Activated CD4-positive, alpha-beta memory T cell treated with anti-CD3 and anti-CD28 coated beads for 36 hours (primary cell): Measurements from ENCODE around the gene NOL9. TPM values are rescaled to one million over a fixed set of nuclear protein-coding genes. Genes with fewer than 3 reads are reported as not detected.

Experiments
- CTCF ChIA-PET: fragments of 350-600 bp; sonication (Branson Sonifier 250); formaldehyde crosslinking; loops from one replicate; lab custom pipeline; 2021; ENCODE audit warnings: antibody characterized with exemption, inconsistent platforms; lab: Charles Lee
- POLR2A ChIA-PET: fragments of 350-600 bp; sonication (Branson Sonifier 250); formaldehyde crosslinking; loops from one replicate; lab custom pipeline; 2021; ENCODE audit warnings: antibody characterized with exemption; lab: Charles Lee
- DNase-seq: peaks from one replicate; pipeline ENCODE4 v3.0.0-alpha.2; 2020
- H3K27ac Mint-ChIP-seq: one replicate; pipeline ENCODE4 v1.8.0; 2021; ENCODE audit warnings: mixed read lengths
- H3K27me3 Mint-ChIP-seq: one replicate; pipeline ENCODE4 v1.8.0; 2021; ENCODE audit warnings: mixed read lengths
- H3K36me3 Mint-ChIP-seq: one replicate; pipeline ENCODE4 v1.8.0; 2021; ENCODE audit warnings: mixed read lengths
- H3K4me1 Mint-ChIP-seq: one replicate; pipeline ENCODE4 v1.8.0; 2021; ENCODE audit warnings: low read depth, mixed read lengths
- H3K4me3 Mint-ChIP-seq: one replicate; pipeline ENCODE4 v1.8.0; 2021; ENCODE audit warnings: mild to moderate bottlenecking, mixed read lengths
- H3K9me3 Mint-ChIP-seq: one replicate; pipeline ENCODE4 v1.8.0; 2021; ENCODE audit warnings: mixed read lengths
- intact Hi-C: fragments of 100-400 bp; cut with micrococcal nuclease; formaldehyde crosslinking; loops from one replicate; pipeline ENCODE4 v1.15.1; 2023
- total RNA-seq, 2 experiments: library from RNA; stranded (reverse); gene quantifications; one replicate each; pipeline ENCODE4 v1.2.3, GENCODE V29; 2021

Gene NOL9
- total RNA-seq, 2 experiments from 2014 or later, result 29.8 to 32.5 TPM

DNA sequence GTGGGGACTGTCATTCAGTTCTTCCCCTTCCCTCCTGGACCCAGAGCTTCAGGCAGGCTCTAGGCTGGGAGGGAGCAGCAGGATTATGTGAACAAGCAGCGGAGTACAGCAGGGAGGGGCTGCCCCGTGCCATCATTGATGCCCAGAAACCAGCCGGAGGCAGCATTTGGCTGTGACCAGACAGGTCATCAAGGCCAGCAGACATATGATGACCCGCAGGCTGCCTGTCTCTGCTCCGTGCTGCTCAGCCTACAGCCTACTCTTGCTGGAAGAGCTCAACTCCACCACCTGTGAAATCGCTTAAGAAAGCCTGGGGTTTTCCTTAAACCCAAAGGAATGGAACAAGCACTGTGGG lies 43.4 kb upstream of the NOL9 start:
- ChIA-PET POLR2A (no interaction called here), CTCF (interaction anchor here (0.7 kb wide), 1 partner anchor 15 kb away, joined by 4 read pairs; no protein-coding TSS in a partner anchor)
- Mint-ChIP-seq H3K4me3 (no peak overlapping the region), H3K9me3 (no peaks in the 10 kb centered on the region), H3K27ac (no peak overlapping the region), H3K4me1 (peaks cover 31% of the 10 kb centered on the region), H3K27me3 (no peaks in the 10 kb centered on the region), H3K36me3 (peaks cover 52% of the 10 kb centered on the region)
- intact Hi-C loops, result loop anchor here (2.0 kb wide), 1 partner anchor 15 kb away; the partner anchor contains the start of gene PHF13
- no peak for DNase-seq

DNA sequence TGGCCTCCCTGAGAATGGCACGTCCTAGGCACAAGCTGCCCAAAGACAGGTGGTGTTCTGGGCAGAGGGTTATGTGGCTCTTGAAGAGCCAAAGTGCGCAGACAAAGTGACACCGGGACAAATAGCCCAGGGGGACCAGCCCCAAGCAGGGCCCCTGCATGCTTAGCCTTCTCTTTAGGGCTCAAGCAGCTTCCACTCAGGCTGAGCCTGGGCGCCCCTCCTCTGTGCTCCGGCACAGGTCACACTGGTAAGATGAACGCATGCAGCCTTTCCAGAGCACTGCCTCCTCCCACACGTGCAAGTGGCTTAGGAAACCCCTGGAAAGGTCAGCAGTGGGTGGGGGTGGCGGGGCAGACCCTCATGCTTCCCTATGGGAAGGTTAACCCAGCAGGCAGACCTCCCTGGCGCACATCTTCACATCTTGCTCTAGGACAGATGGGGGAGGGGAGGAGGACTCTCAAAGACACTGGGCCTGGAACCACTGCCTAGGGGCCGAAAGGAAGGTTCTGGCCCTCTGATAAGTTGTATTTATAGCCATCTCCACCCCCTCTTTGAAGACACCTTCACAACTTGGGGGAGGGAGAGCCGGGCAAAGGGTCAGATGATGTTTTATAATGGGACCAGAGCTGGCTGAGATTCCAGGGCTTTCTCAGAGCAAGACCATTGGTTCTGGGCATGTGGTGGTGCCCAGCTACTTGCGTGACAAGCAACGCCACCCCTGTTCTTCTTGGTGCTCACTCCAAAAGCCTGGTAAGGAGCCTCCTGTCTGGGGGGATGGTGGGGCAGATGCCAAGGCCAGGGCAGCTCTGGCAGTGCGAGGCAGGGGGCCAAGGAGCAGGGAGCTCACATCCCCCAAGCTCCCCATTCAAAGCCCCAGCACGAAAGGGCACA lies 42.8 kb upstream of the NOL9 start:
- ChIA-PET POLR2A (no interaction called here), CTCF (interaction anchor here (0.7 kb wide), 1 partner anchor 15 kb away, joined by 4 read pairs; no protein-coding TSS in a partner anchor)
- no peak overlapping the region for H3K27ac Mint-ChIP-seq

DNA sequence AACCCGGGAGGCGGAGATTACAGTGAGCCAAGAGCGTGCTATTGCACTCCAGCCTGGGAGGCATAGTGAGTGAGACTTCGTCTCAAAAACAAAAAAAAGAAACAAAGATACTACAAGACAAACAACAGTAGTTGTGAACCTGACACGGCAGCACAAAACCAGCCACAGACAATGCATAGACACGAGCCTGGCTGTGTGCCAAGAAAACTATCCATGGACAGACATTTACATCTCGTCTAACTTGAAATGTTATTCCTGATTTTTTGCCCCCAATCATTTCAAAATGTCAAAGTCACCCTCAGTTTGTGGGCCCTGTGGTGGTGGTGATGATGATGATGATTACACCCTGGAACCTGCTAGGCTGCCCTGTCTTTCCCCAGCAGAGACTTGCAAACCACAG lies 42.0 kb upstream of the NOL9 start:
- no peak for DNase-seq
- POLR2A ChIA-PET, result no interaction called here
- CTCF ChIA-PET, result no interaction called here
- intact Hi-C loops, result no loop called here
- peaks cover 37% of the 10 kb centered on the region for H3K4me1 Mint-ChIP-seq
- H3K36me3 Mint-ChIP-seq, result peaks cover 50% of the 10 kb centered on the region
- H3K27me3 Mint-ChIP-seq, result no peaks in the 10 kb centered on the region
- H3K27ac Mint-ChIP-seq, result peak overlapping the region; percentile 18
- H3K9me3 Mint-ChIP-seq, result no peaks in the 10 kb centered on the region
- no peak overlapping the region for H3K4me3 Mint-ChIP-seq

More for the DNA sequence above, 42.8 kb upstream of the NOL9 start:
- peaks cover 52% of the 10 kb centered on the region for H3K36me3 Mint-ChIP-seq
- H3K4me3 Mint-ChIP-seq, result no peak overlapping the region
- intact Hi-C loops, result no loop called here
- H3K9me3 Mint-ChIP-seq, result no peaks in the 10 kb centered on the region
- DNase-seq, result no peak
- peaks cover 31% of the 10 kb centered on the region for H3K4me1 Mint-ChIP-seq
- no peaks in the 10 kb centered on the region for H3K27me3 Mint-ChIP-seq

DNA sequence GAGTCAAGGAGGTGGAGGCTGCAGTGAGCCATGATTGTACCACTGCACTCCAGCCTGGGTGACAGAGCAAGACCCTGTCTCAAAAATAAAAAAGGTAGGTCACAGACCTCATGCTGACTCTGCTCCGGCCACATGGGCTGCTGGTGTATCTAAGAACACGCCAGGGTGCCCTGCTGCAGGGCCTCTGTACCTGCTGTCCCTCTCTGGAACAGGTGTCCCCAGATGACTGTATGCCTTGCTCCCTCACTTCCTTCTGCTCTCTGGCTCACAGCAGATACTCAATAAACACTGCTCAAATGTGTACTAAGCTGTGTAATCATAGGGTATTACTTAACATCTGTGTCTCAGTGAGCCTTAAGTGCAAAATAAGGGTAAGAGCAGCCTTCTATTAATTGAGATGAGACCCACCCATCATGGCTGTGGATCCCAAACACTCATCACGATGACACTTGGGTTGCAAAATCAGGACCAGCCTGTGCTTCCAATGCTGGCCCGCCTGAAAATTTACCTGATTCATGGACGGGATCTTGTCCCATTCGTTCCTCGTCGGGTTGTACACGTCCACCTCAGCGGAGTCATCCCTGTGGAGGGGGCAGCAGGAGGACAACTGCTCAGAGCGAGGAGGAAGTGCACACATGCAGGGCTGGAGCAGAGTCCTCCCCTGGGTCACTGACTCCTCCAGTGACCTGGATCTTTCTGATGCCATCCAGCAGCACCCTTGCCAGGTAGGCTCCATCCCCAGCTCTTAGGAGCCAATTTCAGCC lies 40.8 kb upstream of the NOL9 start:
- peaks cover 37% of the 10 kb centered on the region for H3K4me1 Mint-ChIP-seq
- H3K27me3 Mint-ChIP-seq, result no peaks in the 10 kb centered on the region
- peaks cover 44% of the 10 kb centered on the region for H3K36me3 Mint-ChIP-seq
- intact Hi-C loops, result no loop called here
- H3K27ac Mint-ChIP-seq, result no peak overlapping the region
- ChIA-PET CTCF (no interaction called here), POLR2A (no interaction called here)
- DNase-seq, result no peak
- no peak overlapping the region for H3K4me3 Mint-ChIP-seq
- H3K9me3 Mint-ChIP-seq, result no peaks in the 10 kb centered on the region

DNA sequence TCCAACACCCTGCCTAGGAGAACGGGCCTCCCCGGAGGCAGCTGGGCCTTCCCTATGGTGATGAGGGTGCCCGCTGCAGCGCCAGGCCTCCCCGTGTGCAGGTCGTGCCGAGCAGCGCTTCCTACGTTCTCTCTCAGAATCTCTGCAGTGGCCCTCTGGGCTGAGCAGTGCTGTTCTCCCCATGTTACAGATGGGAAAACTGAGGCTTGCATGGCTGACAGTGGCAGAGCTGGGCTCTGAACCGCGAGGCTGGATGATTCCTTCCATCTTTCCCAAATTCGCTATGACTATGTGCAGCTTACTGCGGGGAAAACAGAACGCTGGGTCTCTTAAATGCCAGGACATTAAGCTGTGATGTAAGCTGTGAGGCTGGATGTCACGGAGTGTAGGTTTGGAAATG lies 39.5 kb upstream of the NOL9 start:
- peaks cover 28% of the 10 kb centered on the region for H3K4me1 Mint-ChIP-seq
- CTCF ChIA-PET, result no interaction called here
- no peak overlapping the region for H3K27ac Mint-ChIP-seq
- peaks cover 33% of the 10 kb centered on the region for H3K36me3 Mint-ChIP-seq
- DNase-seq, result no peak
- intact Hi-C loops, result no loop called here
- POLR2A ChIA-PET, result no interaction called here
- H3K9me3 Mint-ChIP-seq, result no peaks in the 10 kb centered on the region
- H3K4me3 Mint-ChIP-seq, result no peak overlapping the region
- no peaks in the 10 kb centered on the region for H3K27me3 Mint-ChIP-seq

DNA sequence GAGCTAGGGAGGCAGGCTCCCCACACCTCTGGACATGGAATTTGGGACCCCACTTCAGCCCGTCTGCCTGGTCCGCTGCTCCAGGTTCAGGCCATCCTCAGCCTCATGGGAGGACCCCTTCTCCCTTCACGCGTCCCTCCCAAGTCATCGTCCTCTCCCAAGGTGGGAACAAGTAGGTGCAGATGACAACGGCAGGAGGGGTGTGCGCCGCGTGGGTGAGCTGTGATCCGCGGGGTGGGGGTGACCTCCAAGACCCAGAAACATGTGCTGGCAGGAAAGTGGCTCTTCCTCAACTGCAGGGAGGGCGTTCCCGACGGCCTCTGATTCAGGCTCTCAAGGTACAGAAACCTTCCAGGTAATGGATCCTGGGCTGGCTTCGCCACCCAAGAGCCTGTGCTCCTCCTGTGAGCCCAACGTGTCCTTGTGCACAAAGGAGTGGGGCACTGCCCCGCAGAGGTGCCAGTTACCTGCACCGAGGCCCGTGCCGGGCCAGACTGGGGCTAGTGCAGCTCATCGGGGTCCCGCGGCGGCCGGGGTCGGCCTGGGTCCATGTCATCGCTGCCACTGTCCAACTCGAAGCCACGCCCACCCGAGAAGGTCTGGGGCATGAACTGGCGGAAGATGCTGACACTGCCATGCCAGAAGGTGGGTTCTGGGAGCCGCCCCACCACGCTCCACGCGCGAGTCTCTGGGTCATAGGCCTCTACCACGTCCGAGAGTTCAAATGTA lies 38.7 kb upstream of the NOL9 start:
- no peak for DNase-seq
- H3K27ac Mint-ChIP-seq, result no peak overlapping the region
- ChIA-PET POLR2A (no interaction called here), CTCF (no interaction called here)
- no peaks in the 10 kb centered on the region for H3K27me3 Mint-ChIP-seq
- intact Hi-C loops, result no loop called here
- H3K4me3 Mint-ChIP-seq, result no peak overlapping the region
- H3K9me3 Mint-ChIP-seq, result no peaks in the 10 kb centered on the region
- H3K4me1 Mint-ChIP-seq, result peaks cover 25% of the 10 kb centered on the region
- peaks cover 30% of the 10 kb centered on the region for H3K36me3 Mint-ChIP-seq

DNA sequence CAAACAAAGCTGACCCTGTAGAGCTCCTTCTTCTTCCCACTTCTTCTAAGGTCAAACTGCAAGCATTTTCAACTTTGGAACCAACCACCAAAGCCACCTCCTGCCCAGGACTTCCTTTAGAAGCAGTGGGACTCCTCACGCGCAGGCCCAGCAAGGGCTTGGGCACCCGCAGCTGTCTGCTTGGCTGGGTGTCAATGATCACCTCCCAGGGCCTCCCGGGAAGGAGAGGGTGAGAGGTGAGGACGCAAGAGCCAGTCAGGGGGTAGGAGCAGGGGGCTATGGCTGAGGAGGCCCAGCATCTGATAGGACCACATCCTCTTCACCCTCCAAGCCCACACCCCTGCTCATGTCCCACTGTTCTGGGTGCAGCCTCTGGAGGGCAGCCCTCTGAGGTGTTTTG lies 38.1 kb upstream of the NOL9 start:
- H3K4me3 Mint-ChIP-seq, result no peak overlapping the region
- CTCF ChIA-PET, result no interaction called here
- DNase-seq, result no peak
- H3K4me1 Mint-ChIP-seq, result peaks cover 23% of the 10 kb centered on the region
- H3K36me3 Mint-ChIP-seq, result peaks cover 28% of the 10 kb centered on the region
- H3K27ac Mint-ChIP-seq, result no peak overlapping the region
- H3K9me3 Mint-ChIP-seq, result no peaks in the 10 kb centered on the region
- POLR2A ChIA-PET, result no interaction called here
- H3K27me3 Mint-ChIP-seq, result no peaks in the 10 kb centered on the region
- intact Hi-C loops, result no loop called here

DNA sequence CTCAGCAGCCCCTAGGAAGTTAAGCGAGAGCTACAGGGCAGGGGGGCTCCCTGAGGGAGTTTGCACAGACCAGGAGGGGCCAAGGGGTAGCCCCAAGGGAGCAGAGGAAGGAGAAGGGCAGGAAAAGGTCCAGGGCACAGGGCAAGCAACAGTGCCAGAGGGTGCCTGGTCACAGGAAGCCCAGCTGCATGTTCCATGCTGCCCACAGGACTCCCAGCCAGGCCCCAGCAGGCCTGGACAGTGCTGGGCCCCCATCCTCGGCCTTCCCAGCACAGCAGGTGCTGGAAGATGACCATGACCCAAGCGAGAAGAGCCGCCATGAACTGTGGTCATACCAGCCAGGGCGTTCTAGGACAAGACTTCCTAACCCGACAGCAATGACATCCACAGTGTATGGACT lies 37.3 kb upstream of the NOL9 start:
- CTCF ChIA-PET, result no interaction called here
- POLR2A ChIA-PET, result no interaction called here
- DNase-seq, result no peak
- intact Hi-C loops, result no loop called here
- no peak overlapping the region for H3K4me3 Mint-ChIP-seq
- H3K27me3 Mint-ChIP-seq, result no peaks in the 10 kb centered on the region
- peaks cover 27% of the 10 kb centered on the region for H3K36me3 Mint-ChIP-seq
- H3K27ac Mint-ChIP-seq, result no peak overlapping the region
- peaks cover 19% of the 10 kb centered on the region for H3K4me1 Mint-ChIP-seq
- no peaks in the 10 kb centered on the region for H3K9me3 Mint-ChIP-seq

DNA sequence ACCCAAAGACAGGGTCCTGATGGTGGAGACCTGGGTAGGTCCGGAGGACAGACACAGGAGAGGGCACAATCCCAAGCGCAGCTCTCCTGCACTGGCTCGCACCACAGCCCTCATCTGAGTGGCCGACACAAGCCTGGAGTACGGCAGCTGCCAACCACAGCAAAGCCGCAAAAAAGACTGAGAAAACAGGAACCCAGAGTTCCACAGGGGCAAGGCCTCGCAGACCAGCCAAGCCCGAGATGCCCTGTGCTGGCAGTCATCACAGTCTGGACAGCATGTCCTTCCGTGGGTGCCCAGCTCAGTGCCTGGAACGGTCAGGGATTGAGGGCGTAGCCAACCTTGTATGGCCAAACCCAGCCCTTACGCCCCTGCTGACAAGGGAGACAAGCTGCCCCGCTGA lies 36.9 kb upstream of the NOL9 start:
- no peaks in the 10 kb centered on the region for H3K27me3 Mint-ChIP-seq
- H3K27ac Mint-ChIP-seq, result no peak overlapping the region
- no peak overlapping the region for H3K4me3 Mint-ChIP-seq
- CTCF ChIA-PET, result no interaction called here
- POLR2A ChIA-PET, result no interaction called here
- H3K9me3 Mint-ChIP-seq, result no peaks in the 10 kb centered on the region
- peaks cover 16% of the 10 kb centered on the region for H3K4me1 Mint-ChIP-seq
- intact Hi-C loops, result no loop called here
- H3K36me3 Mint-ChIP-seq, result peaks cover 24% of the 10 kb centered on the region
- DNase-seq, result no peak

DNA sequence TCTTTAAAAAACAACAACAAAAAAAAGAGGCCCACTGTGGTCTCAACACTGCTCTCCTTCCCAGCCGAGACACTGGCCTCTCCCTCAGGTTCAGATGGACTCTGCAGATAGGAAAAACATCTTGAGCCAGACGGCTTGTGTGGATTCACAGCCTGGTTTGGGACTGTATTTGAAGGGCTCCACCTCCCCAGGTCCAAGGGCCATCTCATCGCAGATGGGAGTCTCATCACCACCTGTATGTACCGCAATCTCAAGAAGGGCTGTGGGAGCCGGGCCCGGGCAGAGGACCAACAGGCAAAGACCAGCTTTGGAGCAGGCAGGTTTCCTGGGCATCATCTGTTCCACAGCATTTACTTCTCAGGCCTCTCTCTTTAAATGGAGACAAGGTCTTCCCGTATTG lies 35.7 kb upstream of the NOL9 start:
- H3K36me3 Mint-ChIP-seq, result peaks cover 15% of the 10 kb centered on the region
- H3K4me1 Mint-ChIP-seq, result peaks cover 11% of the 10 kb centered on the region
- H3K27ac Mint-ChIP-seq, result no peak overlapping the region
- H3K27me3 Mint-ChIP-seq, result no peaks in the 10 kb centered on the region
- no peak overlapping the region for H3K4me3 Mint-ChIP-seq
- intact Hi-C loops, result no loop called here
- CTCF ChIA-PET, result no interaction called here
- DNase-seq, result no peak
- no peaks in the 10 kb centered on the region for H3K9me3 Mint-ChIP-seq
- POLR2A ChIA-PET, result no interaction called here

DNA sequence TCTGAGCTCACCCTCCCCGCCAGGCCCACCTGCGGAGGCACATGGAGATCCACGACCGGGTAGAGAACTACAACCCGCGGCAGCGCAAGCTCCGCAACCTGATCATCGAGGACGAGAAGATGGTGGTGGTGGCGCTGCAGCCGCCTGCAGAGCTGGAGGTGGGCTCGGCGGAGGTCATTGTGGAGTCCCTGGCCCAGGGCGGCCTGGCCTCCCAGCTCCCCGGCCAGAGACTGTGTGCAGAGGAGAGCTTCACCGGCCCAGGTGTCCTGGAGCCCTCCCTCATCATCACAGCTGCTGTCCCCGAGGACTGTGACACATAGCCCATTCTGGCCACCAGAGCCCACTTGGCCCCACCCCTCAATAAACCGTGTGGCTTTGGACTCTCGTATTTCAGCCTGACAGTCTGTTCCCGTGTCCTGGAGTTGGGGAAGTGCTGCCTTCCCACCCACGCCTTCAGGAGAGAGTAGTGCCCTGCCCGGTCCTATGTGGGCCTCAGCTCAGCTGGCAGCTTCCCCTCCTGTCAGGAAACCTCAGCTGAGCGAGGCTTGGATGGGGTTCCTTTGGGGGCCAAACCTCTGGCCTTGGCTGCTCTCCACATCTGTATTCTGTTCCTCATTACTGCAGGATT lies 34.7 kb upstream of the NOL9 start:
- Mint-ChIP-seq H3K9me3 (no peaks in the 10 kb centered on the region), H3K27ac (no peak overlapping the region), H3K36me3 (peaks cover 11% of the 10 kb centered on the region), H3K4me3 (no peak overlapping the region), H3K4me1 (peaks cover 18% of the 10 kb centered on the region), H3K27me3 (no peaks in the 10 kb centered on the region)
- POLR2A ChIA-PET, result interaction anchor here (0.6 kb wide), 1 partner anchor 31 kb away, joined by 3 read pairs; no protein-coding TSS in a partner anchor
- no peak for DNase-seq
- CTCF ChIA-PET, result interaction anchor here (0.8 kb wide), 1 partner anchor 11 kb away, joined by 3 read pairs; no protein-coding TSS in a partner anchor
- intact Hi-C loops, result no loop called here
